Measurements from ENCODE around the gene SHF. TPM values are rescaled to one million over a fixed set of nuclear protein-coding genes. Genes with fewer than 3 reads are reported as not detected.
A peak's percentile ranks its signal among the peaks of the same experiment; 100 is the strongest.

SHF gene
- total RNA-seq, 4 donors from 2014 or later, result 6.0 to 19.4 (median 13.0) TPM

DNA sequence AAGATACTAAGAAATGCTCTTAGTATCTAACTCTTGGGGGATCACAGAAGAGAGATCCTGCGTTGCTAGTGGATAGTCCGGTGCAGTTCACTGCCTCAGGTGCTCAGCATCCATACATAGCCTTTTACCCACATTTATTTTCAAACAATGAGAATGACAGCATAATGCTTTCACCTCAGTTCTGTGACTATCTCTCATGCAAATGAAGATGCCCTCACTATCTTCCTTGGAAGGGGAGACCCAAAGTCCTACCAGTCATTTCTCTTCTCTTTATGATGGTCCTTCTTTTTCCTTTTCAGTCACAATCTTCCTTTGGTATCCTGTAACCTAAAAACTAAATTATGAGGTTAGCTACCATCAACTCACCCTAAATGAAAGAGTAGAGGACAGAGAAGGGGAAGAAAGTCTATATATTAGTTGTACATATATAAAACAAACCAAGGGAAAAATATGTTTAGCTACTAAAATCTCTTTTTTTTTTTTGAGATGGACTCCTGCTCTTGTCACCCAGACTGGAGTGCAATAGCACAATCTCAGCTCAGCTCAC, 33.4 kb upstream of the SHF start:
- 95 to 96% methylated on average over 2 of the region's 2 CpGs for WGBS, 2 donors
- H3K4me3 ChIP-seq (ENCODE audit: low read depth, poor library complexity, severe bottlenecking), result no peak overlapping the region
- intact Hi-C loops (cut with DNase I; ENCODE audit: low total_unique reads), result no loop called here
- TF ChIP-seq, protein P1, sequence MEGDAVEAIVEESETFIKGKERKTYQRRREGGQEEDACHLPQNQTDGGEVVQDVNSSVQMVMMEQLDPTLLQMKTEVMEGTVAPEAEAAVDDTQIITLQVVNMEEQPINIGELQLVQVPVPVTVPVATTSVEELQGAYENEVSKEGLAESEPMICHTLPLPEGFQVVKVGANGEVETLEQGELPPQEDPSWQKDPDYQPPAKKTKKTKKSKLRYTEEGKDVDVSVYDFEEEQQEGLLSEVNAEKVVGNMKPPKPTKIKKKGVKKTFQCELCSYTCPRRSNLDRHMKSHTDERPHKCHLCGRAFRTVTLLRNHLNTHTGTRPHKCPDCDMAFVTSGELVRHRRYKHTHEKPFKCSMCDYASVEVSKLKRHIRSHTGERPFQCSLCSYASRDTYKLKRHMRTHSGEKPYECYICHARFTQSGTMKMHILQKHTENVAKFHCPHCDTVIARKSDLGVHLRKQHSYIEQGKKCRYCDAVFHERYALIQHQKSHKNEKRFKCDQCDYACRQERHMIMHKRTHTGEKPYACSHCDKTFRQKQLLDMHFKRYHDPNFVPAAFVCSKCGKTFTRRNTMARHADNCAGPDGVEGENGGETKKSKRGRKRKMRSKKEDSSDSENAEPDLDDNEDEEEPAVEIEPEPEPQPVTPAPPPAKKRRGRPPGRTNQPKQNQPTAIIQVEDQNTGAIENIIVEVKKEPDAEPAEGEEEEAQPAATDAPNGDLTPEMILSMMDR (IDR thresholded peaks at IDR 0.05), result no peak
- TF ChIP-seq POLR2A (IDR thresholded peaks at IDR 0.05), result no peak
- no peak for DNase-seq (ENCODE audit: low spot score in 2 of 2)

DNA sequence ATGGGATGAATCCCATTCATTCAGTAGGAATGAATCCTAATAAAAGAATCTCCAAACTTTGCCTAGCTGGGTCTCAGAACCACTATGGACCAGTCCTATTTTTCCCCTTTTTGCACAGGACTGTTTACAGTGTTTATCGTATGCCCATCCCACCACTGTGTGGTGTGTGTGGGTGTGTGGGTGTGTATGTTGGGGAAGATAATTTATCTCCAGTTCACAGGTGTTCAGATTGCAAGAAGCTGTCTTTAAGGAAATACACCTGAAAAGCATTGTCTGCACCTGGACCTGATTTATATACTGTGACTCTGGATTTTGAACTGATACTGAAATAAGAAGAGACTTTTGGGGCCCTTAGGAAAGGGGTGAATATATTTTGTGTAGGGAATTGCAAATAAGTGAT, 24.7 kb upstream of the SHF start:
- no peak overlapping the region for H3K4me3 ChIP-seq (ENCODE audit: low read depth, poor library complexity, severe bottlenecking)
- intact Hi-C loops (cut with DNase I; ENCODE audit: low total_unique reads), result no loop called here
- no peak for DNase-seq (ENCODE audit: low spot score in 2 of 2)
- 60 to 84% methylated on average over 1 of the region's 1 CpG for WGBS, 2 donors
- no peak for TF ChIP-seq POLR2A (IDR thresholded peaks at IDR 0.05)
- TF ChIP-seq, protein P1 (IDR thresholded peaks at IDR 0.05), result no peak

DNA sequence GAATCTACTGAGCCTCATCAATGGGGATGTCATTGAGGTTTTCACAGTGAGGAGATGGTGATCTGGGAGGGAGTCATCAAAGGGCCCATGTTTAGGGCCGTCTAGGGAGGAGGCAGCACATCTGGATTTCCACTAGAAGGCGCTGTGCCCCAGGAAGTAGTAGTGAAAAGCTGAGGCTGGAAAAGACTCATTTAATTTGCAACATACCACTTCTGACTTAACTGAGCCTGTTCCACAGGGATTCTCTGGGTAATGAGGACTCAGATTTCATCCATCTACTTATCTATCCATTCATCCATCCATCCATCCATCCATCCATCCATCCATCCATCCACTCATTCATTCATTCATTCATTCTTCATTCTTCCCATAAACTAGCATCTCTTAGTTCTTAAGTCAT, 17.4 kb upstream of the SHF start:
- DNase-seq (ENCODE audit: low spot score in 2 of 2), result no peak
- intact Hi-C loops (cut with DNase I; ENCODE audit: low total_unique reads), result no loop called here

DNA sequence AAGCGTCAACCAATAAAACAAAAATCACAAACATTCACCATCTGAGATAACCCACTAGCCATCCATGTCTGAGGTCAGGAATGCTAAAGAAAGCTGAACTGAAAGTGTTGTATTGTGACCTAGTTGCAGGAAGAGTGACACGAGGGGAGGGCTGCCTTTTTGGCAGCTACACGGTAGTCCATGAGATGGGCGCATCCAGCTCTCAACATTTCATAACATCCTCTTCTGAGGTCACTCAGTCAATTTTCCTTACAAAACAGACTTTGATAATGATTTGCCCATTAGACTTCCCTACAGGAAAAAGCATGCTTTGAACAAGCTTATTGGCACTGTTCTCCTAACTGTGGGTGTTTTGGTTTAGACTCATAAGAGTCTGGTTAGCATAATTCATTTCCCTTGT, 15.4 kb upstream of the SHF start:
- H3K4me3 ChIP-seq (ENCODE audit: low read depth, poor library complexity, severe bottlenecking), result no peak overlapping the region
- TF ChIP-seq POLR2A (IDR thresholded peaks at IDR 0.05), result no peak
- TF ChIP-seq, protein P1 (IDR thresholded peaks at IDR 0.05), result no peak
- 36 to 39% methylated on average over 4 of the region's 4 CpGs for WGBS, 2 donors
- DNase-seq (ENCODE audit: low spot score in 2 of 2), result no peak
- intact Hi-C loops (cut with DNase I; ENCODE audit: low total_unique reads), result no loop called here

More for the DNA sequence above, 17.4 kb upstream of the SHF start:
- WGBS, 2 donors, result 0 to 3% methylated on average over 2 of the region's 2 CpGs
- TF ChIP-seq POLR2A (IDR thresholded peaks at IDR 0.05), result no peak
- TF ChIP-seq, protein P1 (IDR thresholded peaks at IDR 0.05), result peak in 1 of 3 donors; percentile 16
- H3K4me3 ChIP-seq (ENCODE audit: low read depth, poor library complexity, severe bottlenecking), result no peak overlapping the region

DNA sequence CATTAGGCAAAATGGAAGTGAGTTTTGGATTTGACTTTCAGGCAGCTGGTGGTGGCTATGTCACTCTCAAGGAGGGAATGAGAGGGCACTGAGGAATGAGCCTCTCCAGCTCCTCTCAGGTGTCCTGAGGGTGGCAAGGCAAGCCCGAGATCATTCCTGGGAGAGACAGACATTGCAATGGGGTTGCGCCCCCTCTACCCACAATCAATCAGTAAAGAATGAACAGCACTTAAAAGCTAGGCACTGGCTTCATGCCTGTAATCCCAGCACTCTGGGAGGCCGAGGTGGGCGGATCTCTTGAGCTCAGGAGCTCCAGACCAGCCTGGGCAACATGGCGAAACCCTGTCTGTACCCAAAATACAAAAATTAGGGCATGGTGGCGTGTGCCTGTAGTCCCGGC, 14.1 kb upstream of the SHF start:
- TF ChIP-seq, protein P1 (IDR thresholded peaks at IDR 0.05), result no peak
- no peak for TF ChIP-seq POLR2A (IDR thresholded peaks at IDR 0.05)
- no peak overlapping the region for H3K4me3 ChIP-seq (ENCODE audit: low read depth, poor library complexity, severe bottlenecking)
- no peak for DNase-seq (ENCODE audit: low spot score in 2 of 2)
- intact Hi-C loops (cut with DNase I; ENCODE audit: low total_unique reads), result no loop called here
- WGBS, 2 donors, result 92% methylated on average over 7 of the region's 7 CpGs

DNA sequence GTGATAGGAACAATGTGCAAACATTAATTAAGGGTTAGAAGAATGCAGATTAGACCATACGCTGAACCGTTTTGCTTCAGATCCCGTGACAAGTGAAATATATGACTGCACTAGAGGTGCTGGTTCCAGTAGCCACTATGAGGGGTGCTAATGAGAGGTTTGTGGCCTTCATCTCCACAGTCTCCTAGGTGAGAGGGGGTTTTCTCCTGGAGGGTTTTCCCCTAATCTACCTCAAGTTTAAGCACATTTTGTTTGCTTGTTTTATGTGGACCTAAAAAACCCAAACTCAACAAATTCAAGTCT, 13.7 kb upstream of the SHF start:
- no peak overlapping the region for H3K4me3 ChIP-seq (ENCODE audit: low read depth, poor library complexity, severe bottlenecking)
- 84 to 86% methylated on average over 3 of the region's 3 CpGs for WGBS, 2 donors
- DNase-seq (ENCODE audit: low spot score in 2 of 2), result no peak
- no peak for TF ChIP-seq POLR2A (IDR thresholded peaks at IDR 0.05)
- TF ChIP-seq, protein P1 (IDR thresholded peaks at IDR 0.05), result no peak
- intact Hi-C loops (cut with DNase I; ENCODE audit: low total_unique reads), result no loop called here
